RKO (cell line): Measurements from ENCODE around the gene CACNA1A.
"Not testable (repeated sequence)": the region's sequence is repeated elsewhere in the genome, so short reads cannot be mapped to it uniquely, and the experiment has no call there.

Experiments
- DNase-seq: peaks from one replicate; pipeline ENCODE4 v3.0.0-alpha.2; 2016; ENCODE audit warnings: low spot score

CACNA1A gene

GRCh38 chr19:13206587-13206986, 299.7 kb downstream of the CACNA1A start:
- no peak for DNase-seq

- DNase-seq, result not testable (repeated sequence)
Observed at GRCh38 chr19:13202112-13202511, 304.2 kb downstream of the CACNA1A start.

DNA sequence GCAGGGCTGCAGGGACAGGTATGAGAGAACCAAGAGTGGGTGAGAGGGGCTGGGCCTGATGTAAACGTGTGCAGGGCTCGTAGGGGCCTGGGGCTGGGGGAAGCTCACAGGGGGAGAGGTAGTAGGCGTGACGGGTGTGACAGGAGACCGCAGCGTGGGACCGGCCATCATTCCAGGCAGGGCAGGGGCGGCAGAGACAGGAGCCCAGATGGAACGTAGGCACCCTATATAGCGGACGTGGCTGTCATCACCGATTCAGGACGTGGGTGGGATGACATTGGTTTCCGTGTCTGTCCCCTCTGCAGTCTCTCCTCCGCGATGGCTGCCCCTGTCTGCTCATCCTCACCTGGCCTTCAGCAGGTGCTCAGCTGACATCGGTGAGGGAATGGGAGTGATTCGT, 307.6 kb downstream of the CACNA1A start:
- no peak for DNase-seq

DNA sequence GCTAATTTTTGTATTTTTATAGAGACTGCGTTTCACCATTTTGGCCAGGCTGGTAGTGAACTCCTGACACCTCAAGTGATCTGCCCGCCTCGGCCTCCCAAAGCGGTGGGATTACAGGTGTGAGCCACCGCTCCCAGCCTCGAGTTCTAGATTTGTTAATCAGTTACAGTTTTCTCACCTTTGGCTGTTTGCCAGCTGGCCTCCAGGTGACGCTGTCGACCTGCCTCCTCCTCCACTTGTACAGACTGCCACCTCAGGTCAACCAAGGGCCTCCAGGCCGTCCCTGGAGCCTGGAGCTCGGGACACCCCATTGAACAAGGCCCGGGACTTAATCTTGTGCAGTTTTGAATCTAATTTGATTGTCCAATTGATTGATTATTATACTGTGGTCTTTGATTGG, 310.6 kb downstream of the CACNA1A start:
- no peak for DNase-seq

GRCh38 chr19:13190781-13191540, 315.3 kb downstream of the CACNA1A start:
- no peak for DNase-seq

GRCh38 chr19:13189600-13189999, 316.7 kb downstream of the CACNA1A start:
- DNase-seq, result no peak

GRCh38 chr19:13187419-13187818, 318.9 kb downstream of the CACNA1A start:
- no peak for DNase-seq

GRCh38 chr19:13186688-13187087, 319.6 kb downstream of the CACNA1A start:
- DNase-seq, result not testable (repeated sequence)

DNA sequence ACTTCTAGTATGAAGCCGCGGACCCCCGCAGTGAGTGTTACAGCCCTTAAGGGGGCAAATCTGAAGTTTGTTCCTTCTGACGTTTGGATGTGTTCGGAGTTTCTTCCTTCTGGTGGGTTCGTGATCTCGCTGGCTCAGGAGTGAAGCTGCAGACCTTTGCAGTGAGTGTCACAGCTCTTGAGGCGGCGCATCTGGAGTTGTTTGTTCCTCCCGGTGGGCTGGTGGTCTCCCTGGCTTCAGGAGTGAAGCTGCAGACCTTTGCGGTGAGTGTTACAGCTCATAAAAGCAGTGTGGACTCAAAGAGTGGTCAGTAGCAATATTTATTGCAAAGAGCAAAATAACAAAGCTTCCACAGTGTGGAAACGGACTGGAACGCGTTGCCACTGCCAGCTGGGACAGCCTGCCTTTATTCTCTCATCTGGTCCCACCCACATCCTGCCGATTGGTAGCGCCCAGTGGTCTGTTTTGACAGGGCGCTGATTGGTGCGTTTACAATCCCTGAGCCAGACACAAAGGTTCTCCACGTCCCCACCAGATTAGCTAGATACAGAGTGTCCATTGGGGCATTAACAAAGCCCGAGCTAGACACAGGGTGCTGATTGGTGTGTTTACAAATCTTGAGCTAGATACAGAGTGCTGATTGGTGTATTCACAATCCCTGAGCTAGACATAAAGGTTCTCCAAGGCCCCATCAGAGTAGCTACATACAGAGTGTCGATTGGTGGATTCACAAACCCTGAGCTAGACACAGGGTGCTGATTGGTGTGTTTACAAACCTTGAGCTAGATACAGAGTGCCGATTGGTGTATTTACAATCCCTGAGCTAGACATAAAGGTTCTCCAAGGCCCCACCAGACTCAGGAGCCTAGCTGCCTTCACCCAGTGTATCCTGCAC, 320.3 kb downstream of the CACNA1A start:
- DNase-seq, result not testable (repeated sequence)

GRCh38 chr19:13184926-13185325, 321.4 kb downstream of the CACNA1A start:
- DNase-seq, result not testable (repeated sequence)

GRCh38 chr19:13181747-13182388, 324.4 kb downstream of the CACNA1A start:
- DNase-seq, result no peak

- DNase-seq, result not testable (repeated sequence)
Observed at GRCh38 chr19:13178291-13178690, 328.0 kb downstream of the CACNA1A start.

DNA sequence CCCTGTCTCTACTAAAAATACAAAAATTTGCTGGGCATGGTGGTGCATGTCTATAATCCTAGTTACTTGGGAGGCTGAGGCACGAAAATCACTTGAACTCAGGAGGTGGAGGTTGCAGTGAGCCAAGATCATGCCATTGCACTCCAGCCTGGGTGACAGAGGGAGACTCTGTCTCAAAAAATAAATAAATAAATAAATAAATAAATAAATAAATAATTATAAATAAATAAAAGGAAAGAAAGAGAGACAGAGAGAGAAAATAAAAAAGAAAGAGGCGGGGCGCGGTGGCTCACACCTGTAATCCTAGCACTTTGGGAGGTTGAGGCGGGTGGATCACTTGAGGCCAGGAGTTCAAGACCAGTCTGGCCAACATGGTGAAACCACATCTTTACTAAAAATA, 328.7 kb downstream of the CACNA1A start:
- DNase-seq, result not testable (repeated sequence)

- DNase-seq, result no peak
Observed at GRCh38 chr19:13176345-13176744, 329.9 kb downstream of the CACNA1A start.

- no peak for DNase-seq
Observed at GRCh38 chr19:13173139-13173737, 333.0 kb downstream of the CACNA1A start.

DNA sequence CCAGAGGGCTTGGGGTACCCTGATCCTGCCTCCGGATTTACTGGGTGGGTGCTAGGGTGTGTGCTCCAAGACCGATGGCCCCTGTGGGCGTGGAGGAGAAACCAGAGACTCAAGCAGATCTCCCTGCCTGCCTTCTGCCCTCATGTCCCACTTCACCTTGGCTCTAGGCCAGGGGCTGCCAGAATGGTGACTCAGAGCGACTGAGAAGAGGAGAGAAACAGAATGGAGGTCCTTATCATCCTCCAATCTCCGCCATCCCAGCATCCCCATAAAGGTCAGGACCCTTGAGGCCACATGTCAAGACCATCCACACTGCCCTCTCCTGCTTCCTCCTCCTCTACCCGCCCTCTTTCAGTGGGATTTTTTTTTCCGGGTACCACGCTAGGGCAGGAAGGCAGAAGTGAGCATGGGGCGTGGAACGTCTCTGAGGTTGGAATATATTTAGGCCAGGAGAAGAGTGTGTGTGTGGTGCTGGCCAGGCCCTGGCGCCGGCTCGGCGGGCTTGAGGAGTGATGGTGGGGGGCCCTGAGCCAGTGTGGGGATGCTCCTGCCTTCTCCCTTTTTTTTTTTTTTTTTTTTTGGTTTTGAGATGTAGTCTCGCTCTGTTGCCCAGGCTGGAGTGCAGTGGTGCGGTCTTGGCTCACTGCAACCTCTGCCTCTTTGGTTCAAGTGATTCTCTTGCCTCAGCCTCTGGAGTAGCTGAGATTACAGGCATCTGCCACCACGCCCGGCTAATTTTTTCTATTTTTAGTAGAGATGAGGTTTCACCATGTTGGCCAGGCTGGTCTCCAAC, 333.7 kb downstream of the CACNA1A start:
- DNase-seq, result peak; percentile 46

DNA sequence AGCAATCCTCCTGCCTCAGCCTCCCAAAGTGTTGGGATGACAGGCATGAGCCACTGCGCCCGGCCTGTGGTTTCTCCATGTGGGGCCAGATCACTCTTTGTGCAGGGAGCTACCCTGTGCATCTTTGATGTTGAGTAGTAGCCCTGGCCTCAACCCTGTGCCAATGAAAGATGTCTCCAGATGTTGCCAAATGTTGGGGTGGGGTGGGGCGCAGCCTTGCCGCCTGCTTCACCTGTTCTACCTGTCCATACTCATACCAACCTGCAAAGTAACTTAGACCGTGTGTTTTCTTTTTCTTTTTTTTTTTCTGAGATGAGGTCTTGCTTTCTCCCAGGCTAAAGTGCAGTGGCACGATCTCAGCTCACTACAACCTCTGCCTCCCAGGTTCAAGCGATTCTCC, 335.1 kb downstream of the CACNA1A start:
- DNase-seq, result no peak

- peak; percentile 44 for DNase-seq
Observed at GRCh38 chr19:13169769-13170168, 336.5 kb downstream of the CACNA1A start.

- DNase-seq, result not testable (repeated sequence)
Observed at GRCh38 chr19:13166151-13166550, 340.1 kb downstream of the CACNA1A start.

DNA sequence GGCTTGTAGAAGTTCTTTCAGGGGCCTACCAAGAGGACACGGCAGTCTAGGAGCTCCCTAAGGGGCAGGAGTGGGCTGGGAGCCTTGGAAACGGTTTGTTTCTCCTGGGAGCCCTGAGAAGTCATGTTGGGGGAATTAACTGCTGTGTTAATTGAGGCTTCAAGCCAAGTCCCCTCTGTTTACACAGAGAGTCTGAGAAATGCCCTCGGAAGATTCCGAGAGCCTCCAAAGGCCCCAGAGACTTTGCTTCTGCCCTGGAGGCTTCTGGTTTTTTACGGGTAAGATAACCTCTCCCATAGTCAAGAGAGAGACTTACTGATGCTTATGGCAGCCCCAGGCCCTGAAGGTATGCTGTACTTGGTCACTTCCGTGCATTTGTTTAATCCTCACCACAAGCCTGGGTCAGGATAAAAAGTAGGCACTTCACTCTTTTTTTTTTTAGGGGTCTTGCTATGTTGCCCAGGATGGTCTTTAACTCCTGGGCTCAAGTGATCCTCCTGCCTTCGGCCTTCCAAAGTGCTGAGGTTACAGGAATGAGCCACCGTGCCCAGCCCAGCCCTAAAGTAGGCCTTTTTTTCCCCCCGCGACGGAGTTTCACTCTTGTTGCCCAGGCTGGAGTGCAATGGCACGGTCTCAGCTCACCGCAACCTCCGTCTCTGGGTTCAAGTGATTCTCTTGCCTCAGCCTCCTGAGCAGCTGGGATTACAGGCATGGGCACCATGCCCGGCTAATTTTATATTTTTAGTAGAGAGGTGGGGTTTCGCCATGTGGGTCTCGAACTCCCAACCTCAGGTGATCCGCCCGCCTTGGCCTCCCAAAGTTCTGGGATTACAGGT, 340.9 kb downstream of the CACNA1A start:
- no peak for DNase-seq
